ENCODE measurements around the gene GNB2.

GRCh38 chr7:100680576-100681271 is 7.2 kb downstream of the GNB2 start:
- no peak for TF ChIP-seq CTCF (IDR thresholded peaks at IDR 0.05; ENCODE audit: low read length)
- no peak for TF ChIP-seq EZH2 (IDR thresholded peaks at IDR 0.05; ENCODE audit: borderline replicate concordance, low read length)
